Erythroblast (primary cell): ENCODE measurements around the gene DTD2.

Experiments
- GATA1 ChIP-seq: IDR thresholded peaks from 2 replicates; pipeline ENCODE4 v1.6.1; 2011; ENCODE audit warnings: low read depth, mild to moderate bottlenecking, control low read depth, low read length, moderate library complexity
- POLR2A ChIP-seq: IDR thresholded peaks from 2 replicates; pipeline ENCODE4 v1.6.1; 2011; ENCODE audit warnings: mild to moderate bottlenecking, low read length

GRCh38 chr14:31480156-31480555, 22.9 kb upstream of the DTD2 start:
- no peak for TF ChIP-seq POLR2A
- no peak for TF ChIP-seq GATA1
